ENCODE data around the gene FHIT. TPM values are rescaled to one million over a fixed set of nuclear protein-coding genes. Genes with fewer than 3 reads are reported as not detected.

The FHIT gene
- total RNA-seq, 1 donor from 2014 or later: 7.9 TPM

GRCh38 chr3:59850417-59850816 lies 1400.8 kb downstream of the FHIT start:
- no peak for DNase-seq (ENCODE audit: low spot score)

GRCh38 chr3:59845386-59845785 lies 1405.9 kb downstream of the FHIT start:
- DNase-seq (ENCODE audit: low spot score): no peak

- no peak for DNase-seq (ENCODE audit: low spot score)
Measured at GRCh38 chr3:59843821-59844220, 1407.4 kb downstream of the FHIT start.

- DNase-seq (ENCODE audit: low spot score): no peak
Measured at GRCh38 chr3:59839810-59840515, 1411.3 kb downstream of the FHIT start.

- DNase-seq (ENCODE audit: low spot score): peak; percentile 26
Measured at GRCh38 chr3:59839283-59839682, 1412.0 kb downstream of the FHIT start.

GRCh38 chr3:59836531-59836930 lies 1414.7 kb downstream of the FHIT start:
- DNase-seq (ENCODE audit: low spot score): no peak

GRCh38 chr3:59832702-59833101 lies 1418.5 kb downstream of the FHIT start:
- DNase-seq (ENCODE audit: low spot score): peak; percentile 85

GRCh38 chr3:59832241-59832640 lies 1419.0 kb downstream of the FHIT start:
- no peak for DNase-seq (ENCODE audit: low spot score)

GRCh38 chr3:59831394-59831793 lies 1419.9 kb downstream of the FHIT start:
- DNase-seq (ENCODE audit: low spot score): no peak

- no peak for DNase-seq (ENCODE audit: low spot score)
Measured at GRCh38 chr3:59829527-59829926, 1421.7 kb downstream of the FHIT start.

- DNase-seq (ENCODE audit: low spot score): no peak
Measured at GRCh38 chr3:59824876-59825275, 1426.4 kb downstream of the FHIT start.

- DNase-seq (ENCODE audit: low spot score): no peak
Measured at GRCh38 chr3:59821274-59821673, 1430.0 kb downstream of the FHIT start.

GRCh38 chr3:59820352-59820934 lies 1430.8 kb downstream of the FHIT start:
- no peak for DNase-seq (ENCODE audit: low spot score)

GRCh38 chr3:59818919-59819300 lies 1432.3 kb downstream of the FHIT start:
- DNase-seq (ENCODE audit: low spot score): no peak

- peak; percentile 91 for DNase-seq (ENCODE audit: low spot score)
Measured at GRCh38 chr3:59818033-59818918, 1433.0 kb downstream of the FHIT start.

- DNase-seq (ENCODE audit: low spot score): peak; percentile 44
Measured at GRCh38 chr3:59817511-59817910, 1433.7 kb downstream of the FHIT start.

GRCh38 chr3:59816312-59816711 lies 1434.9 kb downstream of the FHIT start:
- DNase-seq (ENCODE audit: low spot score): no peak

GRCh38 chr3:59813148-59813538 lies 1438.1 kb downstream of the FHIT start:
- peak; percentile 32 for DNase-seq (ENCODE audit: low spot score)

- no peak for DNase-seq (ENCODE audit: low spot score)
Measured at GRCh38 chr3:59812237-59813147, 1438.8 kb downstream of the FHIT start.

- DNase-seq (ENCODE audit: low spot score): no peak
Measured at GRCh38 chr3:59811160-59811559, 1440.1 kb downstream of the FHIT start.

- no peak for DNase-seq (ENCODE audit: low spot score)
Measured at GRCh38 chr3:59810606-59811005, 1440.6 kb downstream of the FHIT start.

Data from umbilical cord (tissue), 2 donors.